ENCODE data around the gene RPL31.

The RPL31 gene

DNA sequence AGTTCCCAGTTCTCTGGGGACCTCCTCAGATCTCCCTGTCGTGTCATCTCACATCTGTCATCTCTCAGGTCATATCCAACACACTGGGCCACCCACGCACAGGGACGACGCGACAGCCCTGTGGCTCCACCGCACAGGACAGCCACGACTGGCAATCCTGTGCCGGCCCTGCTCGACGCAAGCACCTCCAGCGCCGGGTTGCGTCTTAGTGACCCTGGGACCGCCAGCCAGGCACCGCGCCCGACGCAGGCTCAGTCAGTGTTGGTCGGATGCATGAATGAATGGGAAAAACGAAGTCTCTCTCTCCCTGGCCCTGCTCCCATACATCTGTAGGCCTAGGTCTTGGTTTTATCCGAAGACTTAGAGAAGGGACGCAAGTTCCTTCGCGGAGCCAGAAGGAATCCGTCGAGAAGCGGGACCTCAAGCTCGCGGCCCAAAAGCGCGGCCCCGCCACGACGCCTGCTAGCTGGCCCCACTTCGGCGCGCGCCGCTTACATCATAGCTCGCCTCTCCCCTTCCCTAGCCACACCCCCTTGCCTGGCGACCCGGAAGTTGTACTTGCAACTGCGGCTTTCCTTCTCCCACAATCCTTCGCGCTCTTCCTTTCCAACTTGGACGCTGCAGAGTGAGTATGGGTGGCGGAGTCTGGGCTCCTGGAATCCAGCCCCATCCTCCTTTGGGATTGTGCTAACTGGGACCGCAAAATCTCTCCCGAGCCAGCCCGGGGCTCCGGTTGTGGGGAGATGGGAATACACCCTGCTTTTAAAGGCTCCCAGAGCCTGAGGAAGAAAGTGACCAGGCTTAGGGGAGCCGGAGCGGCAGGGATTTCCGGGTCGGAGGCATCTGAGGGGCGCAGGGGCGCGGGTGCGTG, at the start of gene RPL31:
RPL31 (plus strand) TSS at position 599 of the 871 bp plus-strand sequence. CDS start 413 bp downstream, outside the sequence.
- DNase-seq = peak; percentile 92

DNA sequence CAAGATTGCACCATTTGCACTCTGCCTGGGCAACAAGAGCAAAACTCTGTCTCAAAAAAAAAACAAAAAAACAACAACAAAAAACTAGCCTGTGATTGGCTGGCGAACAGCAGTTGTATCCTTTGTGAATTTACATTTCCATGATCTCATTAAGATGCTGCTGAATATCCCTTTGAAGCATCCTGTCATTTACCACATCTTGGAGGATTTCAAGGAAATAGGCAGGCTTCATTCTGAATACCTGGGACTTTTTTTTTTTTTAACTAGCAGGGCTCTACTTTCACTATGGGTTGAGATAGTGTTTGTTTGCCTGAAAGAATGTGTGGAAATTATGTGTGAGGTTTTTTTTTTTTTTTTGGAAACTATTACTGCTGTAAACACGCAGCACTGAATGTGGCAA, 49.6 kb upstream of the RPL31 start:
- DNase-seq = no peak

DNA sequence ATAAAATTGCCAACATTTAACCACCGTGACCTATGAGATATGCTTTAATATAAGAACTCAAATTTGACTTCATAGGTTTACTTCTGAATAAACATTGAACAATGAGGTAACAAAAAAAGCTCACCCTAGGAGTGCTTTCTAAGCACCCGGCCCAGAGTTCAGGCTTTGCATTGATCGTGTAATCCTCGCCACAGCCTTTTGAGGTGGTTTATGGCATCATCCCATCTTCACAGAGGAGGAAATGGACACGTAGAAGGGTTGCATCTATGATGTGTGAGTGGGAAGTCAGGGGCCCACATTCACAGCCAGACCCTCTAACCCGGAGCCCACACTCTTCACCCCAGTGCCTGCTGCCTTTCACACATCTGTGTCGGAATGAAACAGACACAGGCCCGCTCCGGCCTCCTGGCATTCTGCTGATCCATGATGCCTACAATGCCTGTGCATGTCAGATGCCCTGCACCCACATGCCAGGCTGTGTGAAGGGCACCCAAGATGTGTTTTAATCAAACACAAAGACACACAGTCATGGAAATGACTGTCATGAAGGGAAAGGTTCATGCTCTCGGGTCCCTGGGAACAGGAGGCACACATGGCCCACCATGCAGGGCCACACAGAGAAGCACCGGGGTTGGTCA, 48.6 kb upstream of the RPL31 start:
- DNase-seq = no peak

DNA sequence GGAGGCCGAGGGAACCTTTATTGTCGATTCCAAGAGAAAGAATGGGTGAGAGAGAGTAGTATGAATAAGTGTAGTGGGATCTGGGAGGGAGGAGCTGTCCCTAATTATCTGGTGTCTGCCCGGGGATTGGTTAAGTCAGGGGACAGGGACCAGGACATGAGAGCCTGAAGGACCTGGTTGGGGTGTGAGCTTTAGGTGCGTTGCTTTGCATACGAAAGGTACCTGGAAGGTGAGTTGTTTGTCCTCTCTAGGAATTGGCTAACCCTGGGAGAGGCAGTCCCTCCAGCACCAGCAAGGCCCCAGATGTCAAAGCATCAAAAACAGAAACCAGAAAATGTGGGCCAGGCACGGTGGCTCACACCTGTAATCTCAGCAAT, 48.1 kb upstream of the RPL31 start:
- no peak for DNase-seq

DNA sequence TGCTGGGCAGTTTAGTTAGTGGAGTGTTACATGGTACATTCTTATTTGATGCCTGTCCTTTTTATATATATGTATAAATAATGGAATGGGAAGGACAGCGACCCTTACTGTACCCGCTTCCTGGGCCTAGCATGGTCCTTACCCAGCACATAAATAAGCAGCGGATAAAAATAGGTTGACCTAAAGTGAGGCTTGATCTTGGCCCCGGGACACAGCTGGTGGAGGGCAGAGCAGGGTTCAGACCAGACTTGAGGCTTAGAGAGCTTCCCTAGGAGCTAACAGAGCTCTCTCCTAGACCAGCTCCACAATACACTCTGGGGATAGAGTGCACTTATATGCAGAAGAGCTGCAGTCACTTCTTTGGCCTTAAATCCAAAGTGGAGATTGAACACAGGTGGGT, 46.9 kb upstream of the RPL31 start:
- DNase-seq = no peak

DNA sequence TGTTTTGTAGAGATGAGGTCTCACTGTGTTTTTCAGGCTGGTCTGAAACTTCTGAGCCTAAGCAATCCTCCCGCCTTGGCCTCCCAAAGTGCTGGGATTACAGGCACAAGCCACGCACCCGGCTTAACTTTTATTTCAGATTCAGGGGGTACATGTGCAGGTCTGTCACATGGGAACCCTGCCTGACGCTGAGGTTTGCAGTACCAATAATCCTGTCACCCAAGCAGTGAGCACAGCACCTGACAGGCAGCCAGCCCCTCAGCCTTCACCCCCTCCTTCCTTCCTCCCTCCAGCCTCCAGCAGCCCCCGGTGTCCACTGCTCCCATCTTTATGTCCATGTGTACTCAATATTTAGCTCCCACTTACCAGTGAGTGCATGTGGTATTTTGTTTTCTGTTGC, 46.0 kb upstream of the RPL31 start:
- no peak for DNase-seq

DNA sequence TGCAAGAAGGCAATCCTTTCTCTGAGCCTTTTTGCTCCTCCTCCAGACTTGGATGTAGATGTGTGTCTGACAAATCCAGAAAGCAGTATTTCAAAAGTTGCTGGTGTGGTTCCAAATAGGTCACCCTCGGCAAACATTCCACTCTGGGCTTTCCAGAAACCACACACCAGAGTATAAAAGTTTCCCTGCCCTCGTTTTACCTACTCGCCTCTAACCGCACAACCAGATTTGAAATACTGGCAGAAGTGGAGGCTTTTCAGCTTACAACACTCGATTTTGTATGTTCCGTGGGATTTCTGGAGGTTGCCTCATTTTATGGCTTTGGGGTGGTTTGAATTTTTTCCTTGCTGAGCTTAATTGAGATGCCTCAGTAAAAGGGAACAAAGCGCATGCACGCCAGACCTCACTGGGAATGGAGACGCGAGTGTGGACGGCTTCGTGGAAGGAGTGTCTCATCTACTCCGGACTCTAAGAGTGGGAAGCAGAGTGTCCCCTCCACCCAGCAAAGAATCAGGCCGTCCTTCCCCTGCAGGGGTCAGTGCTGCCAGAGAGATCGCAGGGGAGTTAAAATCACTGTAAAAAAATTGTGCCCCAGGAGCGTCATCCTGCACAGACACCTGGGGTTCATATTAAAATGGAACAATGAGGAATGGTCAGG, 44.0 kb upstream of the RPL31 start:
- DNase-seq = no peak

DNA sequence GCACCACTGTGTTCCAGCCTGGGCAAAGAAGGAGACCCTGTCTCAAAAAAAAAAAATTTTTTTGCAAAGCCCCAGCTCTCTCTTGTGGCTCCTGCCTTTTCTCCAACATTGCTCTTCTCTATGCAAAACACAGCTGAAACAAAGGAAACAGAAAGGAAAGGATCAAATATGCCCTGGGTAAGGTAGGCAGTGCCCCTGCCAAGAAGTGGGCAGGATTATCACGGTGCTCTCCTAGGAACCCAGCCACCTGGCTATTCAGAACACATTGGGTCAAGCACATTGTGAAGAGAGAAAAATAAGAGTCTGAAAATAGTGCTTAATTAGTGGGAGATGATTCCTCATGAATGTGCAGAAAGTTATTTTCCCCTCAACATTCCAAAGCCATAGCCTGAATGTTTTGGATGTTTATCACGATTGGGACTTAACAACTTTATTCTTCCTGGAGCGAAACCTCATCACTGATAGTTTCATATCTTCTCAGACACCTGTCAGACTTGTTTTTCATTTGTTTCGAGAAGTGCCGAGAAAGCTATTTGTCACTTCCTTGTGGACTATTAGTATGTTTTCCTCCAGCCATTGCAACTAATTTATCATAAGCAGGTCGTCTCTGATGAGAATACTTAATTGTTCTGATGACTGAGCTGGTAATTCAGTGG, 42.7 kb upstream of the RPL31 start:
- no peak for DNase-seq

DNA sequence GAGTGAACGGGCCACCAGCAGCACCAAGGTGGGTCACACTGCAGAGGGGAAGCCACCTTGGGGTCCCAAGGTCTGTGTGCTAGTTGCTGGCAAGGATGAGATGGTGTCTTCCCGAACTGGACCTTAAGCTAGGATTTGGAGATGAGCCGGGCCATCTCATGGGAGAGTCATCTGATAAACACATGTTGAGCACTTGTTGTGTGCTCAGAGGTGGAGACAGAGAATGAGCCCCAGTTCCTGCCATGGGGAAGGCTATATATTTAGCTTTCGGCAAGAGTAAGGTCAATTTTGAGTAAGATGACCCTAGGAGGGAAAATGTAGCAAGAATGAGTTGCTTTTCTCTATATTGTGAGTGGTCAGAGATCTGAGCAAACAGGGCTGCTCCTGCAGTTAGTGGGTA, 41.4 kb upstream of the RPL31 start:
- DNase-seq = no peak

DNA sequence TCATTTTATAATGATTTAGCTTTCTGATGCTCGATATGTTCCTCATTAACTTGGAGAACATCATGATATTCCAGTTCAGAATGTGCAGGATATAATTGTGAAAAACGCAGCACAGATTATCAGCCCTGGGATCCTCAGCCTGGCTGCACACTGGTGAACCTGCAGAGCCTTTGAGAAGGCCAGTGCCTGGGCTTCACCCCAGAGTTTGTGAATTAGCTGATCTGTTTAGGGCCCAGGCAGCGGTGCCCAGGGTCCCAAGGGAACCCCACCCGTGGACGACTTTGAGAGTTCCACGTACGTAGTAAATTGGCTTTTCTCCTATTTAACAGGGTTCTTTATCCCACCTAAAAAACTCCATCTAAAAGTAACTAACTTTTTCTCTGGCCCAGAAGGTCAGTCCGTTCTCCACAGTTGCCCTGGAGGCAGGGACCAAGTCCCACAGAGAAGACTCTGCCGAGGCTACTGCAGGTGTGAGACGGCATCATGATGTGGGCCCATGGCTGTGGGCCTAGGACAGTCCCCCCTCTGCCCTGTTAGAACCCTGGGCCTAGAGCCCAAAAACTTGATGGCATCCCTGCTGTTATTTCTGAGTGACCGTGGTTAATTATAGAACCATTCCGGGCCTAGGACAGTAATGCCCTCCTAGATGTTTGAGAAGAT, 39.6 kb upstream of the RPL31 start:
- DNase-seq = no peak

DNA sequence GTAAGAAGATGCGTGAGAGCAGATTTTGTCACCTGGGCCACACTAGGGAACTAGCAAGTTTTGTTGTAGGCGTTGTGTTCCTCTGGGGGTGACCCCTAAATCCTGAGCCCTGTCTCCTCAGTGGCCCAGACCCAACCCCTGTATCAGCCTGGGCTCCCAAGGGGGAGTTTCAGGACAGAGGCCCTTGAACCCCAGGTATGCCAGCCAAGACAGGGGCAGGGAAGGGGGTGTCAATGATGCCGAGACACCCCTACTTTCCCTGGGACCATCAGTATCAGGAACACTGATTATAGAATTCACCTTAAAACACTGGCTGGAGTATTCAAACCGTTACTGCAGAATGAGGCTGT, 39.1 kb upstream of the RPL31 start:
- DNase-seq = no peak

DNA sequence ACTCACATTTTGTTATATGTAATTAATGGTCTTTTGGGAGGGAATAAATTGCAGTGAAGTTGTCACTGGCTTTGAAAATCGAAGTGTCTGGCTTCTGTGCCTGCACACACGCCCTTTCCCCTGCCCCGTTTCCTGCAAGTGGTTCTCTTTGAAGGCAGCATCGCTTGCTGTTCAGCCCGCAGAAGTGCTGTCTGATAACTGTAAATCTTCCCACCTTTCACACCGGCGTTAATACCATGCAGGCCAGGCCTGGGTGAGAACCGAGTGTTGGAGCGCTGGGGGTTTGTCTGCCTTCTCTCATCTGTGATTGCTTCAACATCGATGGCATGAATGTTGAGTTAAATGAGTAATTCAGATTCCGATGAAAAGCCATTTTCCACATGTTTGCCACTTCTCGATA, 37.9 kb upstream of the RPL31 start:
- DNase-seq = no peak

DNA sequence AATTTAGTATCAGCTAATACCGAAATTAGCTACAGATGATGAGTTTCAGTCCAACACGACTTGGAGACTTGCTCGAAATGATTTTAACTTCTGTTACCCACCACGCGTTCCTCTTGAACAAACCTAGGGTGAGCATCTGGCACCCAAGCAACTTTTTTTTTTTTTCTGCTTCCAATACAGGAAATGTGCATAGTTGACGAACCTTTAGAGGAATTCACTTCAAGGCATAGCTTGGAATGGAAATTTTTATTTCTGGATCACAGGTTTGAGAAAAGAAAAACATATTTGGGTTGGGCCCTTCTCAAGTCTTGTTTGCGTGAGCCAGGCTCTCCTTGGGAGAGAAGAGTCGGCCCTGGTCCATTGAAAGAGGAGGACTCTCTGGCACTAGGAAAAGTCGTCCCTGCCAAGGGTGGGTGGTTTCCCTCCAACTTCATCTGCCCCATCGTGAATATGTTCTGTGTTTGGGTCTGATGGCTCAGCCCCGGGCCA, 37.4 kb upstream of the RPL31 start:
- DNase-seq = no peak

DNA sequence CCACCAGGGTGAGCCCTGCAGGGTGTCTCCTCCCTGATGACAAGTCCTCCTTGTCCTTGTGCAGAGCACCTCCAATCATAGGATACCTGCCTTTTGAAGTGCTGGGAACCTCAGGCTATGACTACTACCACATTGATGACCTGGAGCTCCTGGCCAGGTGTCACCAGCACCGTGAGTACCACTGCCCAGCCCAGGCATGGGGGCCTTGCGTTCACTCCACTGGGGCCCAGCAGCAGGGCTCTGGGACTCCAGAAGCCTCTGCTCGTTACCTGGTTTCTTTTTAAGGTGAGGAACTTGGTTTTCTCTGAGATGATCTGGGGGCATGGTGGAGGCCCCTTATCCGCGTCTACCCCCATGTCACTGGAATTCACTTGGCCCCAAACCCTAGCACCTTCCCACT, 36.5 kb upstream of the RPL31 start:
- DNase-seq = no peak

DNA sequence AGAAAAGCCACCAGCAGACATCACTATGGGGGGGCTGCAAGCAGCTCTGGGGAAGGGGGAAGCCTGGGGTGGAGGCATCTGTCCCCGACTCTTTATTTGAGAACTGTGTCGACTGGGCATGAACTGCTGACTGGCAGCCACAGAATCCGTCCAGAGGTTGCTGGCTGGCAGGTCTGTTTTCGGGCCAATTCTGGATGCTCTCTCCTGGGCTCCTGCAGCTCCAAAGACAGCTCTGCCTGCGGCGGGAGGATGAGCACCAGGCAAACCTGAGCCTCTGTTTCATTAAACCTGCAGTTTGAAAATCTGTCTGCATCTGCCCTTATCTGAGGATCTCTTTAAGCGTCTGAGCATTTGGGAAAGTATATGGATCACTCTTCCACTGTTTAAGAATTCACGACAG, 34.4 kb upstream of the RPL31 start:
- no peak for DNase-seq

DNA sequence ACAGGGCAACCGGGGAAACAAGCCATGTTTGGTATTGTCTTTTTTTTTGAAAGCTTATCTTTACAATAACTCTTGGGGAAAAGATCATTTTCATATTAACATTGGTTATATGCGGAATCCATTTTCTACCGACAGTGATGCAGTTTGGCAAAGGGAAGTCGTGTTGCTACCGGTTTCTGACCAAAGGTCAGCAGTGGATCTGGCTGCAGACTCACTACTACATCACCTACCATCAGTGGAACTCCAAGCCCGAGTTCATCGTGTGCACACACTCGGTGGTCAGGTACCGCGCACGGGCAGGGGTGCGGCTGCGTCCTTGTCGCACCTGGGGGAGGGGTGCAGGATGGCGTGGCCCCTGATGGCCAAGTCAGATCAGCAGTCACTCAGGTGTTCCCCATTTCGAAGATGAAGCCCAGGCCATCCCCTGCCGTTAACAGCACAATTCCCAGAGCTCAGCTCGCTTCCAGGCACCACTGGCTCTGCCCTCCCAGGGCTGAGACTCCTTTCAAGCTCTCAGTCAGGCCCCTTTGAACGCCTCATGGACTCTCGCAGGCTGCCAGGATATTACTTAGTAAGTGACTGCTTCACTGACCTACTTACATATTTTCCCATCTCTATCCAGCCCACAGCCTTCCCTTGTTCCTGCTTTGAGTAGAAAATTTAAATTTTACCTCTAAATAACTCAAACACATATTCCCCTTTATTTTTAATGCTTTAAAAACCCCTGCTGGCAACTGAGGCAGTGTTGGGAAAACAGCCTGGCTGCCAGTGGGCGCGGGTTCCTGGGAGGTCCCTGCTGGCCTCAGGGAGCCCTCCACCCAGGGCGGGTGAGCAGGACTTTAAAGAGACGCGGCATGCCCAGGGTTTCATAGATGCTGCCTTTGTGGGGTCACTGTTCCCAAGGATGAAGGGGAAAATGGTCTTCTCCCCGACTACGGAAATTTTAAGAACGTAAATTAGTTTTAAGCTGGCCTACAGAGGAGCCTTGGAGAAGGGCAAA, 33.6 kb upstream of the RPL31 start:
- no peak for DNase-seq

DNA sequence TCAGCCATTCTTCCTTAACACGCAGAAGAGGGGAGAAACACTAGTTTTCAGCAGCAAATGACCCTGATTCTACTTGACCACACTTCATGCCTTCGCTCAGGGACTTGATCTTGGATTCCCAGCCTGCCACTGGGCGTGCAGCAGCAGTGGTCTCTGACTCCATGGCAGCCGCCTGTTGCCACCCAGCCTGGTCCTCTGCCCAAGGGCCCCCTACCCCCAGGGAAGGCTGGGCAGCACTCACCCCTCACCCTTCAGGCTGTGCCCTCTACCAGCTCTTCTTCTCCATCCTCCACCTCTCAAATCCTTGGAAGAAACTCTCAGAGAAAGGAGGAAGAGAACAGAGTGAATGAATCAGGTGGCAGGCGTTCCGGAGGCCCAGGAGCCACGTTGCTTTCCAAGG, 32.1 kb upstream of the RPL31 start:
- DNase-seq = no peak

DNA sequence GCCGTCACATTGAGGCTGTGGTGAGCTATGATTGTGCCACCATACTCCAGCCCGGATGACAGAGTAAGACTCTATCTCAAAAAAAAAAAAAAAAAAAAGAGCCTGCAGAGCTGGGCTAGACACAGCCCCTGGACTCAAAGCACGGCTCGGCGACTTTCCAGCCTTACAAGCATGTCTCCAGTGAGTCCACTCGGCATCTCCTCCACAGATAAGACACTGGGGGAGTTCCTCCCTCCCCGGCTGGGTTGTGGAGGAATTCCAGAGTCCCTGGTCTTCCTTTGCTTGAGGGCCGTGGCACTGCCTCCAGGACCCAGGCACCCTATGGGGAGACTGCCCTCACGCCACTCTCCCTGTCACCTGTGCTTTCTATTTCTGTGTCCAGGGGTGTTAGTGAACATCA, 30.9 kb upstream of the RPL31 start:
- no peak for DNase-seq

DNA sequence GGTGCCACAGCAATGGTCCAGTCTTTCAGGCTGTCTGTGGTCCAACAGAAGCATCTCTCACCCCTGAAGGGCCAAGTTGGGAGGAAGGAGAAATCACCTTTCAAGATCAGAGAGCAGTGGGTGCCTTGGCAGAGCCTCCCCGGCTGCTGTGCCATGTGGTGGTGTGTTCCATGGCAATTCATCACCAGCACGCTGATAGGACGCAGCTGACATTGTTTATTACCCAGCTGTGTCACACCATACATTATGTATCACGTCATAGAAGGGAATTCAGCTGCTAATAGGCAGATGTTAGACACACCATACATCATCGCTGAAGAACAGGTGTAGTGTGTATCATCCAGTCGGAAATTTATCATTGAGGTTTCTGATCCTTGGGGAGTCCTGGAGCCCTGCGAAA, 29.6 kb upstream of the RPL31 start:
- DNase-seq = no peak

DNA sequence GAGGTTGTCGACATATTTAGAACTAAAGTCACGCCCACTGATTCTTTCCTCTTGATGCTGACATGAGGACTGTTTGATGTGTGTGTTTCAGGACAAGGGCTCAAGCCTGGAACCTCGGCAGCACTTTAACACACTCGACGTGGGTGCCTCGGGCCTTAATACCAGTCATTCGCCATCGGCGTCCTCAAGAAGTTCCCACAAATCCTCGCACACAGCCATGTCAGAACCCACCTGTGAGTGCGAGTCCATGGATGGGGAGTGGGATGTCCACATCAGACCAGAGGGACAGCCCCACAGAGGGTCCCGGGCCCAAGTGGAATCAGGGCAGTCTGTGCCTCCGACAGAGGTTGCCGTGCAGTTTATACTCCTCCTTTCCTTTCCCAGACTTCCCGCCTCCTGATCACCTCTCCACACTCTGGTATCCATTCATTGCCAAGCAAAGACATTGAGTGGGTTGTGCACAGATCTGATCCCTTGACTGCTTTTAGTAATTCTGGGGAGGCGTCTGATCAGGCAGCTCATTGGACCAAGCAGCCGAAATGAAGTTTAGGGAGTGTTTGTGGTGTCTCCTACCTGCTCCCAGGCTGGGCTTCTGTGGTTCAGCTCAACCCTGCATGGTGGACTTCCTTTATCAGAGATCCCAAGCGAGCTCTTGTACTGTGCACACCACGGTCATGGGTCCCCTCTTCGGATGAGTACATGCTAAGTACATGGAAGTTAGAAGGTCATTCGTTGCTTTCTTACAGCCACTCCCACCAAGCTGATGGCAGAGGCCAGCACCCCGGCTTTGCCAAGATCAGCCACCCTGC, 27.2 kb upstream of the RPL31 start:
- DNase-seq = no peak

DNA sequence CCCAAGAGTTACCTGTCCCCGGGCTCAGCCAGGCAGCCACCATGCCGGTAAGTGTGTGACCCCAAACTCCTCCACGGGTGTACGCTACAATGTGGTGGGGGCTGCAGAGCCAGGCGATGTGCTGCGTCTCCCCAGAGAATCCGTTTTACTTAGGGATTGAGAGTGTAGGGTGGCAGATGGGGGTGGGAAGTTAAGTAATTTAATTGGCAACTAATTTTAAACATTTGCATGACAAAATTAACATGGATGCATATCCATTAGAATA, 26.6 kb upstream of the RPL31 start:
- DNase-seq = no peak
